Mesenchymal stem cell (in vitro differentiated cells and primary cell): Measurements from ENCODE around the gene SAMD13.

ENCODE experiments used
- DNase-seq: peaks from one replicate; pipeline ENCODE4 v3.0.0-alpha.2; 2013
- H2AFZ ChIP-seq: one replicate; pipeline ENCODE4 v1.6.1; 2013; ENCODE audit warnings: low read depth, mild to moderate bottlenecking, control low read depth, inconsistent platforms, low read length, moderate library complexity
- H2AK5ac ChIP-seq: 2 replicates; pipeline ENCODE4 v1.6.1; 2013; ENCODE audit warnings: low read length, moderate library complexity, mild to moderate bottlenecking, inconsistent platforms; ENCODE audit not compliant: severe bottlenecking
- H2BK120ac ChIP-seq: one replicate; pipeline ENCODE4 v1.6.1; 2013; ENCODE audit warnings: low read depth, mild to moderate bottlenecking, inconsistent platforms, low read length, moderate library complexity
- H2BK12ac ChIP-seq, 2 experiments: one replicate each; pipeline ENCODE4 v1.6.1; 2013; ENCODE audit warnings: inconsistent platforms in 2 of 2, low read length in 2 of 2, mild to moderate bottlenecking in 2 of 2, moderate library complexity in 2 of 2, control low read depth in 1 of 2
- H2BK15ac ChIP-seq: one replicate; pipeline ENCODE4 v1.6.1; 2013; ENCODE audit warnings: mild to moderate bottlenecking, low read depth, inconsistent platforms; ENCODE audit not compliant: poor library complexity, severe bottlenecking
- H2BK5ac ChIP-seq: 2 replicates; pipeline ENCODE4 v1.6.1; 2013; ENCODE audit warnings: low read depth, mild to moderate bottlenecking, low read length, control low read depth, inconsistent platforms; ENCODE audit not compliant: poor library complexity, severe bottlenecking
- H3K14ac ChIP-seq, 2 experiments: one replicate each; pipeline ENCODE4 v1.6.1; 2013; ENCODE audit warnings: inconsistent platforms in 2 of 2, low read length in 2 of 2, control low read depth in 1 of 2, mild to moderate bottlenecking in 1 of 2, moderate library complexity in 1 of 2
- H3K18ac ChIP-seq, 2 experiments: one replicate each; pipeline ENCODE4 v1.6.1; 2013; ENCODE audit warnings: inconsistent platforms in 2 of 2, low read length in 2 of 2, control low read depth in 1 of 2, low read depth in 1 of 2, mild to moderate bottlenecking in 1 of 2
- H3K23ac ChIP-seq, 2 experiments: one replicate each; pipeline ENCODE4 v1.6.1; 2013; ENCODE audit warnings: inconsistent platforms in 2 of 2, low read length in 2 of 2, mild to moderate bottlenecking in 2 of 2, moderate library complexity in 2 of 2, control low read depth in 1 of 2
- H3K27ac ChIP-seq: 2 replicates; pipeline ENCODE4 v1.5.1; 2013; ENCODE audit warnings: mild to moderate bottlenecking, moderate library complexity, low read length, control low read depth, inconsistent platforms; ENCODE audit not compliant: poor library complexity, severe bottlenecking
- H3K27me3 ChIP-seq, 2 experiments: 2 replicates each; pipeline versions ENCODE4 v1.6.1 to v1.7.0; 2013; ENCODE audit warnings: low read length in 2 of 2, mild to moderate bottlenecking in 2 of 2, moderate library complexity in 2 of 2, control low read depth in 1 of 2, inconsistent platforms in 1 of 2; ENCODE audit not compliant: control insufficient read depth in 1 of 2, insufficient read depth in 1 of 2
- H3K36me3 ChIP-seq, 2 experiments: 2 replicates each; pipeline versions ENCODE4 v1.6.1 to v1.7.0; 2013; ENCODE audit warnings: low read length in 2 of 2, control low read depth in 1 of 2, inconsistent platforms in 1 of 2, low read depth in 1 of 2, mild to moderate bottlenecking in 1 of 2; ENCODE audit not compliant: insufficient read depth in 2 of 2, control insufficient read depth in 1 of 2
- H3K4ac ChIP-seq, 2 experiments: one replicate each; pipeline ENCODE4 v1.6.1; 2013; ENCODE audit warnings: inconsistent platforms in 2 of 2, low read length in 2 of 2, mild to moderate bottlenecking in 2 of 2, moderate library complexity in 2 of 2, control low read depth in 1 of 2, low read depth in 1 of 2
- H3K4me1 ChIP-seq: 2 replicates; pipeline ENCODE4 v1.6.1; 2013; ENCODE audit warnings: low read depth, low read length, control low read depth; ENCODE audit not compliant: control insufficient read depth, insufficient read depth
- H3K4me2 ChIP-seq: 2 replicates; pipeline ENCODE4 v1.6.1; 2013; ENCODE audit warnings: low read length, mild to moderate bottlenecking, inconsistent platforms; ENCODE audit not compliant: poor library complexity, severe bottlenecking
- H3K4me3 ChIP-seq, 2 experiments: 2 replicates each; pipeline versions ENCODE4 v1.5.1 to v1.7.0; 2013; ENCODE audit warnings: low read length in 2 of 2, mild to moderate bottlenecking in 2 of 2, control low read depth in 1 of 2, low read depth in 1 of 2; ENCODE audit not compliant: insufficient read depth in 1 of 2
- H3K79me1 ChIP-seq: replicated peaks from 2 replicates; pipeline ENCODE4 v1.6.1; 2013; ENCODE audit warnings: mild to moderate bottlenecking, control low read depth, low read length, inconsistent platforms; ENCODE audit not compliant: poor library complexity, severe bottlenecking
- H3K9ac ChIP-seq: 2 replicates; pipeline ENCODE4 v1.7.0; 2013; ENCODE audit warnings: mild to moderate bottlenecking, low read length, moderate library complexity
- H3K9me3 ChIP-seq: 2 replicates; pipeline ENCODE4 v1.7.0; 2013; ENCODE audit warnings: mild to moderate bottlenecking, low read length; ENCODE audit not compliant: control insufficient read depth
- H4K8ac ChIP-seq: one replicate; pipeline ENCODE4 v1.6.1; 2013; ENCODE audit warnings: inconsistent platforms, mild to moderate bottlenecking, low read length, moderate library complexity
- H4K91ac ChIP-seq: one replicate; pipeline ENCODE4 v1.6.1; 2013; ENCODE audit warnings: mild to moderate bottlenecking, low read length, inconsistent platforms
- WGBS: methylation state at CpG from one replicate; pipeline ENCODE4 v1.1.7; 2013; ENCODE audit warnings: mixed read lengths; 5-methylcytosine and 5-hydroxymethylcytosine counted together

SAMD13 gene

DNA sequence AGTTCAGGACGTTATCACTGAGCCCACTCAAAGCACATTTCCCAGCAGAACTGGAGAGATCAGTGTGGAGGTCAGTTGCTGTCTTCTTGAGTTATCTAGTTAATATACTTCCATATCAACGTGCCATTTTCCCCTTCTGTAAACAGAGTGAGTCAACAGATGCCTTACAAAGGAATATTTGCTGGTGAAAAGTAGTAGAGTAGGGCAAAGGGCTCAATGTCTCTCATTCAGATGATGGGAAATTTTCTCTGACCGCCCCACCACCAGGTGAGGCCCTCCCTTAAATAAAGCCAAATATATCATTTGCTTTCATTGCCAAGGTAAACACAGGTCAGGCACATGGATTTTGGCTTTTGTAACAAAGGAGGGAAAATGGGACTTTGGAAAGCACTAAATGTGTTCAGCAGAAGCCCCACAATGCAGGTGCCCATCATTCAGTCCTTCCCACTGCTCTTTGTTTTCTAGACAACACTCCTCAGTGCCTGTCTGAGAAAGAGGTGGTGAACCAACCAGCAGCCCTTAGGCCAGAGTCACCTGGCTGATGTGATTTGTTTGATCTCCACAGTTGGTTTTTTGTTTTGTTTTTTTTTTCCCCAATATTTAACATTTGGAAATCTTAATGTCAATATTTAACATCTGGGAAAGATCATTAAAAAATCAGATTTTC is 40.5 kb upstream of the SAMD13 start:
- Histone ChIP-seq H3K36me3 (no peaks in the 10 kb centered on the region), H2AK5ac (no peak overlapping the region), H2BK15ac (no peak overlapping the region), H3K14ac (no peak overlapping the region), H3K9me3 (no peaks in the 10 kb centered on the region), H4K8ac (no peak overlapping the region), H3K23ac (no peak overlapping the region), H3K27ac (no peak overlapping the region), H3K4ac (no peak overlapping the region), H2AFZ (no peak overlapping the region), H3K4me3 (no peak overlapping the region), H3K4me1 (no peaks in the 10 kb centered on the region), H4K91ac (no peak overlapping the region), H2BK120ac (no peak overlapping the region), H3K79me1 (no peaks in the 10 kb centered on the region), H3K4me2 (no peak overlapping the region), H2BK12ac (no peak overlapping the region), H2BK5ac (no peak overlapping the region), H3K27me3 (peaks cover 0 to 10% of the 10 kb centered on the region in 2 experiments), H3K18ac (no peak overlapping the region), H3K9ac (no peak overlapping the region)
- DNase-seq, result no peak
- WGBS, result 80% methylated on average over 1 of the region's 3 CpGs

DNA sequence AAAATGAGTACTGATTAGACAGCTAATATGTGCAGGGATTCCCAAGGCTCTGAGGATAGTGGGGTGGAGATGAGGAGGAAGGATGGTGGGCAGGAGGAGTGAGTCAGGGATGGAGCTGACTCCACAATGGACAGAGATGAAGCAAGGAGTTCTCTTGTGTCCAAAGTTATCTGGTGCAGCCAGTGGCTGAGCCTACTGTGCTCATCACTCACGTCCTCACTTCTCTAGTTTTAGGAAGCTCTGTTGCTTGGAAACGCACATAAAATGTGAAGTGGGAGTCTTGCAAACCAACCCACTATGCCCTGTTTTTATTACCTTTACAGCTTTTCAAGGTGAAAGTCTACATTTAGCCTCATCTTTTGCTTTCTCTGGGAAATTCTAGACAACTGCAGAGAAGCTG is 36.5 kb upstream of the SAMD13 start:
- Histone ChIP-seq H2AK5ac (no peak overlapping the region), H3K36me3 (no peaks in the 10 kb centered on the region), H3K4ac (no peak overlapping the region), H2BK5ac (no peak overlapping the region), H2BK12ac (no peak overlapping the region), H2AFZ (no peak overlapping the region), H3K4me1 (no peaks in the 10 kb centered on the region), H3K14ac (no peak overlapping the region), H3K9ac (no peak overlapping the region), H3K4me2 (no peak overlapping the region), H3K23ac (no peak overlapping the region), H2BK120ac (no peak overlapping the region), H3K4me3 (no peak overlapping the region), H2BK15ac (no peak overlapping the region), H3K79me1 (no peaks in the 10 kb centered on the region), H4K91ac (no peak overlapping the region), H3K27ac (no peak overlapping the region), H4K8ac (no peak overlapping the region), H3K27me3 (peaks cover 0 to under 1% of the 10 kb centered on the region in 2 experiments), H3K9me3 (no peaks in the 10 kb centered on the region), H3K18ac (no peak overlapping the region)
- WGBS, result 94% methylated on average over 2 of the region's 2 CpGs
- no peak for DNase-seq

DNA sequence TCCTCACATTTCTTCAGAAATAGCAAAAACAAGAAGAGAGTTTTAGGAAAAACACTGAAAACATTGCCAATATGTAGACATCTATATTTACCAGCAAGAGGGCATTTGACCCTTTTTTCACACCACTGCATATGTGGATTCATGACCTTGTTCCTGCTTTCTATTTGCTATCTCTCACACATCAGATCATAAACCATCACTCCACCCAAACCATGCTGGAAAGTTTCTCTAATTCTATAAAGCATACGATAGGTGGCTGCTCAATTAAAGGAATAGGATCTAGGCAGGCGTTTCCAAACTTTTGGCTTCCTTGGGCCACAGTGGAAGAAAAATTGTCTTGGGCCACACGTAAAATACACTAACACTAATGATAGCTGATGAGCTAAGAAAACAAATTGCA is 35.6 kb upstream of the SAMD13 start:
- no peaks in the 10 kb centered on the region for H3K4me1 ChIP-seq
- no peaks in the 10 kb centered on the region for H3K9me3 ChIP-seq
- no peak overlapping the region for H3K9ac ChIP-seq
- no peaks in the 10 kb centered on the region for H3K79me1 ChIP-seq
- H2AK5ac ChIP-seq, result no peak overlapping the region
- H4K8ac ChIP-seq, result no peak overlapping the region
- no peak overlapping the region for H2BK5ac ChIP-seq
- H3K14ac ChIP-seq, result no peak overlapping the region
- no peak overlapping the region for H3K27ac ChIP-seq
- no peak overlapping the region for H3K18ac ChIP-seq
- no peak overlapping the region for H3K4me3 ChIP-seq
- H3K23ac ChIP-seq, result no peak overlapping the region
- no peak overlapping the region for H2BK120ac ChIP-seq
- no peak overlapping the region for H2AFZ ChIP-seq
- DNase-seq, result no peak
- no peak overlapping the region for H3K4me2 ChIP-seq
- no peak overlapping the region for H4K91ac ChIP-seq
- no peak overlapping the region for H2BK12ac ChIP-seq
- no peaks in the 10 kb centered on the region for H3K36me3 ChIP-seq
- no peak overlapping the region for H2BK15ac ChIP-seq
- no peaks in the 10 kb centered on the region for H3K27me3 ChIP-seq
- WGBS, result 100% methylated on average over 2 of the region's 3 CpGs
- H3K4ac ChIP-seq, result no peak overlapping the region

DNA sequence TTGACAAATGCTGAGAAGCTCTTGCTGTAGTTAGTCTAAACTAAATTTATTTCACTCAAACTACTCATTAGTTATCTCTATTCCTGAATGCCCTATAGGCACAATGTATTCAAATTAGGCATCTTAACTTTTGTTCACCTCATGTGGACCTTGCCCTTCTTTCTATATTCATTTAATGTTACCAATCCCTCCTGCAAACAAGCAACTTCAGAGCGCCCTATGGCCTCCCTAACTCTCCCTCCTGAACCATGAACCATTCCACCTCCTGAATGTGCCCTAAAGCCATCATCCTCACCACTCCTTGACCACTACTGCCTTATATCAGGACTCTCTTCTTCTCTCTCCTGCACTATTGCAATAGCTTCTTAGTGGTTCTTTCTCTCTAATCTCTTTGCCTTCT is 34.8 kb upstream of the SAMD13 start:
- Histone ChIP-seq H4K8ac (no peak overlapping the region), H2AFZ (no peak overlapping the region), H2BK5ac (no peak overlapping the region), H3K79me1 (no peaks in the 10 kb centered on the region), H3K4me1 (peaks cover 2% of the 10 kb centered on the region), H3K36me3 (no peaks in the 10 kb centered on the region), H3K27me3 (no peaks in the 10 kb centered on the region), H3K4ac (no peak overlapping the region), H4K91ac (no peak overlapping the region), H2BK15ac (no peak overlapping the region), H2BK120ac (no peak overlapping the region), H3K27ac (no peak overlapping the region), H2BK12ac (no peak overlapping the region), H3K4me3 (no peak overlapping the region), H3K9ac (no peak overlapping the region), H3K23ac (no peak overlapping the region), H3K18ac (no peak overlapping the region), H2AK5ac (no peak overlapping the region), H3K14ac (no peak overlapping the region), H3K9me3 (no peaks in the 10 kb centered on the region), H3K4me2 (no peak overlapping the region)
- WGBS, result 0% methylated on average over 1 of the region's 1 CpG
- DNase-seq, result no peak
